NCI-H2196 treated with DMSO at 0.1 percent for 48 hours (cell line): Measurements from ENCODE around the gene NOSIP.
A peak's percentile ranks its signal among the peaks of the same experiment; 100 is the strongest.
"Not testable (repeated sequence)": the region's sequence is repeated elsewhere in the genome, so short reads cannot be mapped to it uniquely, and the experiment has no call there.

ENCODE experiments used
- DNase-seq: peaks from one replicate; lab custom pipeline; 2025; ENCODE audit not compliant: unreplicated experiment; lab: John Stamatoyannopoulos, UW

Gene NOSIP

GRCh38 chr19:49580264-49581006 lies at the start of gene NOSIP:
NOSIP (minus strand) TSS chr19:49580556; CDS start chr19:49560691, 19,865 bp downstream.
- DNase-seq: peak; percentile 87

- no peak for DNase-seq
Observed at GRCh38 chr19:49629659-49630058, 49.3 kb upstream of the NOSIP start.

DNA sequence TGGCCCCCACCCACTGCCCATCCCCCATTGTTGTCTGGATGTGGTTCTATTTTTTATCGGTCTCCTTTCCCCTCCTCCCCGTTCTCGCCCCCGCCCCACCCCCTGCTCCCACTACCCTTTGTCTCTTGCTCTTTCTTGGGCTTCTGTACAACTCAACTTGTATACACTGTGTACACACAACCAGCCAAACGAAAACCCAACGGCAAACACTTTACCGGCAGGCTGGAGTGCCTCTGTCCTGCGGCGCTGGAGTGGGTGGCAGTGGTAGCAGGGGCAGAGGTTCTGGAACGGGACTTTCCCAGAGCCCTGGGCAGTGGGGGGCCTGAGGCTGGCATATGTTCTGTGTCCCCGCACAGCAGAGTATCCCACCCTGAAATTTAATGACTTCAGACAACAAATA lies 45.9 kb upstream of the NOSIP start:
- DNase-seq: no peak

GRCh38 chr19:49624967-49625910 lies 44.9 kb upstream of the NOSIP start:
- DNase-seq: no peak

GRCh38 chr19:49617860-49618259 lies 37.5 kb upstream of the NOSIP start:
- not testable (repeated sequence) for DNase-seq

DNA sequence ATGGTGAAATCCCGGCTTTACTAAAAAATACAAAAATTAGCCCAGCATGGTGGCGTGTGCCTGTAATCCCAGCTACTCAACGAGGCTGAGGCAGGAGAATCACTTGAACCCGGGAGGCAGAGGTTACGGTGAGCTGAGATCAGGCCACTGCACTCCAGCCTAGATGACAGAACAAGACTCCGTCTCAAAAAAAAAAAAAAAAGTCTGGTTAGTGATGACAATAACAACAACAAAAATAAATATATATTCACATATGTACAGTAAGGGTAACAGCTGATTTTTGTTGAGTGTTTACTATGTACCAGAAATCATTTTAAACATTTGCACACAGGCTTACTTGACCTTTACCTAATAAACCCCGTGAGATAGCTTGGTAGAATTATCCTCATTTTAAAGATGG lies 36.6 kb upstream of the NOSIP start:
- DNase-seq: no peak

DNA sequence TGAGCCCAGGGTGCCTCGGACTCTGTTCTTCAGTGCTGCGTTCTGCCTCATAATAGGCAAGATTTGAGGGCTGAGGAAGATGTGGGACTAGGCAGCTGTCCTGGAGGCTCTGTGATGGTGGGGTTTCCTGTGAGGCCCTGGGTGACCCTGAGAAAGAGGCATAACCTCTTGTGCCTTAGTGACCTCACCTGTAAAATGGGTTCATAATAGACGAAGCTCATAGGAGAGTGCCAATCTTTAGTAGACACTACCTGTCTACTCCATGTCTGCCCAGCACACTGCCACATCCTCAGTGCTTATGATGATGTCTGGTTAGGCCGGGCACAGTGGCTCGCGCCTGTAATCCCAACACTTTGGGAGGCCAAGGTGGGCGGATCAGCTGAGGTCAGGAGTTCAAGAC lies 36.2 kb upstream of the NOSIP start:
- no peak for DNase-seq

GRCh38 chr19:49615861-49616260 lies 35.5 kb upstream of the NOSIP start:
- DNase-seq: no peak

DNA sequence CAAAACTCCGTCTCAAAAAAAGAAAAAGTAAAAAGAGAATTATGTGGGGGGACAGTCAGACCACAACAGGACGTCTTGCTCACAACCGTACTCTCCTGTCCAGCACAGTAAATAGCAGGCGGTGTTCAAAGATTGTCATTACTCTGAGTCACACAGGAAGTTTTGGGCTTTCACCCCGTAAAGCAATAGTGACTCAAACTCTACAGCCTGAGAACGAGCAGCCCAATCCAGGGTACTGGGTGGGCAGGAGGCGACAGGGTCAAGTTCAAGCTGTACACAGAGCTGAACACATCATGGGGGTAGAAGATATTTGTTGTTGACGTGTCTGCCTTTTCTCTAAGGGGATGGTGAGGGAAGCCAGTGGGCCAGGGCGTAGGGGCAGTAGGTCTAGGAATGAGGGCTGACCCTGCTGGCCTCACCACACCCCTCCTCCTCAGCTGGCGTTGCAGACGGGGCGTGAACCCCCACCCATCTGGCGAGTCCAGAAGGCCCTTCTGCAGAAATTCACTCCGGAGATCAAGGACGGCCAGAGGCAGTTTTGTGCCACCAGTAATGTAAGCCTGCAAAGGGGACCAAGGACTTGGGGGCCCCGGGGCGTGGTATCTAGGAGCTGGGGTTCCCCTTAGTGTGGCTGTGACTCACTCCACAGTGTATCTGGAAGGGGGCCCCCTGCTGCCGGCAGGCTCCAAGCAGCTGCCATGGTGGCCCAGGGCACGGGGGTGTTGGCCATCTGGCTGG lies 33.9 kb upstream of the NOSIP start:
- no peak for DNase-seq

GRCh38 chr19:49613374-49613773 lies 33.0 kb upstream of the NOSIP start:
- peak; percentile 37 for DNase-seq

DNA sequence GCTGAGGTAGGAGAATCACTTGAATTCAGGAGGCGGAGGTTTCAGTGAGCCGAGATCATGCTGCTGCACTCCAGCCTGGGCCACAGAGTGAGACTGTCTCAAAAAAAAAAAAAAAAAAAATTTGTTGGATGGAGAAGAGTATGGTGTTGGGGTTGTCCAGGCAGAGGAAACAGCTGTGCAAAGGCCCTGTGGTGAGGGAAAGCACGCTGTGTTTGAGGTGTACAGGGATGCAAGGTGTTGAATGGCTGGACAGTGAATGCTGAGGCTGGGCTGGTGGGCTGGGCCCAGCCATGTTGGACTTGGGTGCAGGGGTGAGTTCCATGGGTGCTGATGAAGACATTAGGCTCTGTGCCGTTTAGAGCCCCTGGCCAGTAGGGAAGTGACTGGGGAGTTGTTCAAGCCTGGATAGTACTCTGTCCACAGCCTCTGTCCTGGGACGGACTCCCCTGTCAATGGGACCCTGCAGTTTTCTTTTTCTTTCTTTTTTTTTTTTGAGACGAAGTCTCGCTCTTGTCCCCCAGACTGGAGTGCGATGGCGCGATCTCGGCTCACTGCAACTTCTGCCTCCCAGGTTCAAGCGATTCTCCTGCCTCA lies 29.2 kb upstream of the NOSIP start:
- no peak for DNase-seq

DNA sequence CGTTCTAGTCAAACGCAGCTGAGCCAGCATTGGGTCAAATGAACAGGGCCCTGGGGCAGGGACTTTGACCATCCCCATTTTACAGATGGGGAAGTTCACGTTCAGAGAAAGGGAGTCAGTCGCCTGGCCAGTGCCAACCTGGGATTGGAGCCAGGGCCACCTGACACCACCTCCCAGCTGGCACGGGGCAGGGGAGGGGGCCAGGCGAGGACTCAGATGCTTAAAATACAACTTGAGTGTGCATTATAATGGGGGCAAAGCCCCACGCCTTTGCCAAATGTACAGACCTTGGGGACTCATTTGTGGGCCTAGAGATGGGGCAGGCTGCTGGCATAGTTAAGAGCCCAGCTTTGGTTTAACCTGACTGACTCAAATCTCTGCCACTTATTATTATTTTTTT lies 25.2 kb upstream of the NOSIP start:
- DNase-seq: no peak

GRCh38 chr19:49602806-49603205 lies 22.4 kb upstream of the NOSIP start:
- no peak for DNase-seq

DNA sequence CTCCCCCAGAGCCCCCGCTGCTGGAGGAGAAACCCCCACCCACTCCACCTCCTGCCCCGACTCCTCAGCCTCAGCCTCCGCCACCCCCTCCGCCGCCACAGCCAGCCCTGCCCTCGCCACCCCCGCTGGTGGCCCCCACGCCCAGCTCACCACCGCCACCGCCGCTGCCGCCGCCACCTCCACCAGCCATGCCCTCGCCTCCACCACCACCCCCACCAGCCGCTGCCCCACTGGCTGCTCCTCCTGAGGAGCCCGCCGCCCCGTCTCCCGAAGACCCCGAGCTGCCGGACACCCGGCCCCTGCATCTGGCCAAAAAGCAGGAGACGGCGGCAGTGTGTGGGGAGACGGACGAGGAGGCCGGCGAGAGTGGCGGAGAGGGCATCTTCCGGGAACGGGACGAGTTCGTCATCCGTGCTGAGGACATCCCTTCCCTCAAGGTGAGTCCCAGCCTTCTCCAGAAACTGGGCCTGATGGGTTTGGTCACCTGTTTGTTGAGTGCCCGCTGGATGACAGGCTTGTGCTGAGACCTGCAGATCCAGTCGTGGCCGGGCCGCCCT lies 21.2 kb upstream of the NOSIP start:
- DNase-seq: no peak

GRCh38 chr19:49599378-49600295 lies 19.3 kb upstream of the NOSIP start:
- DNase-seq: no peak

DNA sequence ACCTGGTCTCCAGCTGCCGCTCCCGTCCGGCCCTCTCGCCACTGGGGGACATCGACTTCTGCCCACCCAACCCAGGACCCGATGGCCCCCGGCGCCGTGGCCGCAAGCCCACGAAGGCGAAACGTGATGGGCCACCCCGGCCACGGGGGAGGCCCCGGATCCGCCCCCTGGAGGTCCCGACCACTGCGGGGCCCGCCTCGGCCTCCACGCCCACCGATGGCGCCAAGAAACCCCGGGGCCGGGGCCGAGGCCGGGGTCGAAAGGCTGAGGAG lies 17.3 kb upstream of the NOSIP start:
- DNase-seq: no peak

DNA sequence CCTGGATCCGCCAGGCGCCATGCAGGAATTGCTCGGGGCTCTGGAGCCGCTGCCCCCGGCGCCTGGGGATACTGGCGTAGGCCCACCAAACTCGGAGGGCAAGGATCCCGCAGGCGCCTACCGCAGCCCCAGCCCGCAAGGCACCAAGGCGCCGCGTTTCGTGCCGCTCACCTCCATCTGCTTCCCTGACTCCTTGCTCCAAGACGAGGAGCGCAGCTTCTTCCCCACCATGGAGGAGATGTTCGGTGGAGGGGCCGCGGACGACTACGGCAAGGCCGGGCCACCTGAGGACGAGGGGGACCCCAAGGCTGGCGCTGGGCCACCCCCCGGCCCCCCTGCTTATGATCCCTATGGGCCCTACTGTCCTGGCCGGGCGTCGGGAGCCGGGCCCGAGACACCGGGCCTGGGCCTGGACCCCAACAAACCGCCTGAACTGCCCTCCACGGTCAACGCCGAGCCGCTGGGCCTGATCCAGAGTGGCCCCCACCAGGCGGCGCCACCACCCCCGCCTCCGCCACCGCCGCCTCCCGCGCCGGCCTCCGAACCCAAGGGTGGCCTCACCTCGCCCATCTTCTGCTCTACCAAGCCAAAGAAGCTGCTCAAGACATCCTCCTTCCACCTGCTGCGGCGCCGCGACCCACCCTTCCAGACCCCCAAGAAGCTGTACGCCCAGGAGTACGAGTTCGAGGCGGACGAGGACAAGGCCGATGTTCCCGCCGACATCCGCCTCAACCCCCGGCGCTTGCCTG lies 16.8 kb upstream of the NOSIP start:
- DNase-seq: no peak

DNA sequence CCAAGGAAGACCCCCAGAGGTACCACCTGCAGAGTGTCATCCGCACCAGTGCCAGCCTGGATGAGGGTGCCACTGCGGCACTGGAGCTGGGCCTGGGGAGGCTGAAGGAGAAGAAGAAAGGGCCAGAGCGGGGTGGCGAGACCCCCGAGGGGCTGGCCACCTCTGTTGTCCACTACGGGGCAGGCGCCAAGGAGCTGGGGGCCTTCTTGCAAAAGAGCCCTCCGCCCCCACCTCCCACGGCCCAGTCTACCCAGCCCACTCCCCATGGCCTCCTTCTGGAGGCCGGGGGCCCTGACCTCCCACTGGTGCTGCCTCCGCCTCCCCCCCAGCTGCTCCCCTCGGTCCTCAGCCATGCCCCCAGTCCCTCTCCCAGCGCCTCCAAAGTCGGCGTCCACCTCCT lies 16.1 kb upstream of the NOSIP start:
- DNase-seq: no peak

GRCh38 chr19:49595819-49596404 lies 15.6 kb upstream of the NOSIP start:
- DNase-seq: no peak
